Globus pallidus (tissue), 1 donor: ENCODE measurements around the gene RERE.

Experiments used
- DNase-seq: peaks from one replicate; pipeline ENCODE4 v3.0.0-alpha.2; 2015; ENCODE audit warnings: low spot score

RERE gene

DNA sequence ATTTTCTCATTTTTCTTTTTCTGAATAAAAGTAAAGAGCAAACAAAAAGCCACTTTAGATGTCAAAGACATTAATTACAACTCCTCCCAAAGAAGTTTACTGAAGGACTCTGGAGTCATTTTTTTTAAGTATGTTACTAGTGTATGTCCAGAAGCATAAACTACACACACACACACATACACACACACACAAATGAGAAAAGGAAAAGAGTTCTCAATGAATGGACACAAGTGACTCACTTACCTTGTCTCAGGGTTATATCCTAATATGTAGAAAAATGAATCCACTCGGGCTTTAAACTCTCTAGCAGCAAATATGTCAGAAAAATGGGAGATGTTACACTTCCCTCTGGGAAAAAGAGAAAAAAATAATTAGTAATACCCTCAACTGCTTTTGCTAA, 276.5 kb downstream of the RERE start:
- no peak for DNase-seq

DNA sequence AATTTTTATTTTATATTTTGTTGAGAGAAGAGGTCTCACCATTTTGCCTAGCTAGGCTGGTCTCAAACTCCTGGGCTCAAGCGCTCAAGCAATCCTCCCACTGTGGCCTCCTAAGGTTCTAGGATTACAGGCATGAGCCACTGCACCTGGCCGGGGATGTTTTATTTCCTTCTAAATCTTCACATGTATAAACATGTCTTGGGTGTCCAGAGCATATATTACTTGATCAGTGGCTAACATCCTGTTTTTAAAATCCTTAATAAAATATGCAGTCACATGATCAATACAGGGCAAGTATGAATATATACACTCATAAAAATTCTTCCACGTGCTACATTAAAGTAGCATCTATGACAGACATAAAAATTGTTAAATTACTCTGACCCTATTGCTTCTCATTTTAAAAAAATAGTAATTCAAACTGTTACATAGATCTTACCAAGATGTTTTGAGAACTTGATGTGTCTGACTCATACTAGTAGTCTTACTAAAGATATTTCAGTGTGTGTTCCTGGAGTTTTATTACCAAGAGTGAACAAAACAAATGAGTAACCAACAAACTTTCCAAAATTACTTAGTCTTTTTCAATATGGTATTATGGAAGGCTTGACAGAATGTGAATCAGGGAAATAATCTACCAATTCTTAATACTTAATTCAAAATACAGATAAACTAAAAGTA, 277.0 kb downstream of the RERE start:
- DNase-seq = no peak

DNA sequence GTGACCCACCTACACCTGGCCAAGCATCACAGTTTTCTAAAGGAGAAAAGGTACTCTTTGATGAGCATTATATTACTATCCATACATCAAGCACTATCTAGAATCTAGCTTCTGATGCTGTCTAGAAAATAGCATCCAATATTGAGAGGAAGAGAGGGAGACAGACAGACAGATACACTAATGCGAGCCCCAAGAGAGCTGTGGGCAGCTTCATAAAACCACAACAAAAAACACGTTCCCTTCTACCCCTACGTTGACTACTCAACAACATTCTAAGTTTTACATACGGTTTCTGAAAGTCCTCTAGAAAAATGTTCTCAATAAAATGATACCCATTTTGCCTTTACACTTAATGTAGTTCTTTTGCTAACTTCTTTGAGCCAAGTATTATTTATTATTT, 277.8 kb downstream of the RERE start:
- DNase-seq = no peak

GRCh38 chr1:8538502-8538901, 278.9 kb downstream of the RERE start:
- DNase-seq = no peak

GRCh38 chr1:8537991-8538390, 279.4 kb downstream of the RERE start:
- DNase-seq = no peak

DNA sequence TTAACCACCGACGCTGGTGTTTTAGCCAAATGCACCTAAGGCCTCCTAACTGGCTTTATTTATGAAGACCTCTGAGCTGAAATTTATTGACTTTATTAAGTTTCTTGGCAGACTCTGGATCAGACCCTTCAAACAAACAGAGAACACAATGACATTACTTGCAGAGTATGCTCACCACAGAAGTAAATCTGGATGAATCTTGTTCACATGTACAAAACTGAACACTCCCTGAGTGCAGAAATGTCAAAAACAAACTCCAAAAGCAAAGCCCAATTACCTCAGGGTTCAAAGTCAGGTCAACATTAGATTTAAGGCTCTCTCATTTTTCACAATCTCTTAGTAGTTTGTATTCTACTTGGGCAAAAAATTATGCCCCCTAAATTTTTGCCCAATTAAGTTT, 280.9 kb downstream of the RERE start:
- DNase-seq = no peak

DNA sequence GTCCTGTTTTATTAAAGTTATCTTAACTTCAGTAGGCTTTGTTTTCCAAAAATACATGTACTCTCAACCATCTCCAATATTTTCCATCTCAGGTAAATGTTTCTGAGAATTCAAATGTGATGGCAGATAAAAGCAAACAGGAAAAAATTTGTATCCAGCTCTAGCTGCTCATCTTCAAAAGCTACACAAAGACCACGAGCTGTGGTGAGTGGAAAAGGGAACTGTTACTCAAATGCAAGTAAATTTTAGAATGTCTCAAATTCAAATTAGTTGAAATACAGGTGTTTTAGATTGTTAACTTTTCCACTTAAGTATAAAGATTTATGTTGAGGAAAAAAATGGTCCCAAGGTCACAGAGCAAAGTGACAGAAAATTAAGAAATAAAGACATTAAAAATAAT, 283.5 kb downstream of the RERE start:
- no peak for DNase-seq

DNA sequence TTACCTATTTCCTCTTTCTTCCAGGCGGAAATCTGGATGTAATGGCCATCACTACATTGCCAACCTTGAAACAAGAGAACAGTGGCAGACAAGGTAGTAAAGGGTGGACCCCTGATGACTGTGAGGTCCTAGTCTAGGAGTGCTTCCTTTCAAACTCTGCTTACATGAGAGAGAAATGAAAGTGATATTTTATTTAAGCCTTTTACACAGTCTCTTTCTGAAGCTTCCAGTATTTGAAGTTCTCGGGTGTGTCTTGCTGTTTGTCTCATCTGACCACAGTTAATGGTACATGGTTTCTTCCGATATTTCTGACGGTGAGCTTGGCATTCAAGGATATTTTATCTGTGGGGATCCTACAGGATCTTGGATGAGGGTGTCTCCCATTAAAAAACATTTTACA, 284.3 kb downstream of the RERE start:
- DNase-seq = no peak

DNA sequence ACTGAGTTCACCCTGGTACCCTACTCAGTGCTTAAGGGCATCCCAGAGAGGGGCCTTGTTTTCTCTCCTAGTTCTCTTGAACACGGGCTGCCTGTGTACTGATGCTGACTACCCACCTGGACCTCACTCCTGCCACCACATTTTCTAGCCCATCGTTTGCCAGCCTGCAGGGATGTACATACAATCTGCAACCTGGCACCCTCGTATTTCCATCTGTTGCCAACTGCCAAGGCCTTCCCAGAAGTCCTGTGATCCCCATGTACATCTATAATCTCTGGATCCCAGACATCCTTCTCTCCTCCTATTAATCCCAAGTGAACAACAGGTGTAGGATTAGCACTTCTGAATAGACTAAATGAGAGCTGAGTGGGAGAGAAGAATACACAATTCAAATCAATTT, 287.5 kb downstream of the RERE start:
- DNase-seq = no peak

- no peak for DNase-seq
These were observed 289.5 kb downstream of the RERE start for GRCh38 chr1:8527941-8528340.

- peak; percentile 98 for DNase-seq
These were observed 291.7 kb downstream of the RERE start for GRCh38 chr1:8525558-8526275.

- no peak for DNase-seq
These were observed 292.3 kb downstream of the RERE start for GRCh38 chr1:8525216-8525557.

GRCh38 chr1:8524627-8525157, 292.7 kb downstream of the RERE start:
- peak; percentile 29 for DNase-seq

GRCh38 chr1:8523666-8524206, 293.7 kb downstream of the RERE start:
- peak; percentile 31 for DNase-seq

GRCh38 chr1:8520483-8520966, 296.9 kb downstream of the RERE start:
- no peak for DNase-seq

DNA sequence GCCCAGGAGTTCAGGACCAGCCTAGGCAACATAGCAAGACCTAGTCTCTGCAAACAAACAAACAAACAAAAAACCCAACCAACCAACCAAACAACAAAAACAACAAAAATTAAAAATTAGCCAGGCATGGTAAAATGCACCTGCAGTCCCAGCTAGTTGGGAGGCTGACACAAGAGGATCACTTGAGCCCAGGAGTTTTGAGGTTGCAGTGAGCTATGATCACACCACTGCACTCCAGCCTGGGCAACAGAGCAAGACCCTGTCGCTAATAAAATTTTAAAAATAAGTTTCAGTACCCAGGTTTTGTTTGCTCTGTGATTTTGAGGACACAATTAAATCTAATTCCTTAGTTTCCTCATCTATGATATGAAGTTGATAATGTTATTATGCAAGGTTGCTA, 298.3 kb downstream of the RERE start:
- no peak for DNase-seq

DNA sequence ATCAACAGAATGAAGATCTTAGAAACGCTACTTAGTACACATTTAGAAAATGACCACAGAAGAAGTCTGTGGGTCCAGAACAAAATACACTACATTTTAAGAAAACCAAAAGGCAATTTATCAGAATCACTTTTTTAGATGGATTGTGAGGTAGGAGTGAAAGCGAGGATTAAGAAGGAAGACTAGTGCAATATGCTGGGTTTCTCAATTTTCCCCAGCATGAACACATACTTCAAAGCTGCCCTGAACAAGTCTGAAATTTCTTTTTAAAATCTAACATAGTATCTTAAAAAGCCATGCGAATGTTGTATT, 299.0 kb downstream of the RERE start:
- no peak for DNase-seq

DNA sequence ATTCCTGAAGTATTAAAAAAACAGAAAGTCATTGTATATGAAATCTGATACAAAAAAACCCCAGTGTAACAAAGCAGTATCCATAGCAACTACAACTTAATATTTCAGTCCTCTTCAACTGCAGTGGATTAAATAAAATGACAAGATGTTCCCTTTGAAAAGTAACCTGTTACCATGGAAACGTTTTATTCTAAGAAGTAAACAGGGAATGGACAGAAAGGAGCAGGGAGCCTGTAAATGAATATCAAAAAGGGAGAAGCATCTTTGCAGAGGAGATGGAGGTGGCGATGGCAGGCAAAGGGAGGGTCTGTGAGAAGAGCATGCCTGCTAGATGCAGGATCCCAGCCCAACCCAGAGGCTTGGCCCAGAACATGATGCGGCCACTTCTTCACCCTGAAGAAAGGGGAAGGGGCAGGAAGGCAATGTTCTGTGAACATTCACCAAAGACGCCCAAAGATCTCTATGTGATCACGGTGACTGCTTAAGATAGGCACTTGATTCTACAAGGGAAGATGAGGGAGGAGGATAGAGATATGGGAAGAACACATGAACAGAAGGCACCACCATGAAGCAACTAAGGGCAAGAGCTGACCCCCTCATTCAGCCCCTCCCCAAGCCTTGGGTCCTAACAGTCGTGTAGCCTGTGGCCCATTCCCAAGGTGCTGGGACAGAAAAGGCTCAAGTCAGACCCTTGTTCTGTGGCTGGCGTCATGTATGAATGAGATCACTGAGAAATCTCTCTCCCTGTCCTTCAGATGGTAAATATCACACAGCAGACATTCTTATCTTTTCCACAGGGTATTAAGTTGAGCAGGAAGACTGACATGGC, 299.6 kb downstream of the RERE start:
- DNase-seq = peak; percentile 40

DNA sequence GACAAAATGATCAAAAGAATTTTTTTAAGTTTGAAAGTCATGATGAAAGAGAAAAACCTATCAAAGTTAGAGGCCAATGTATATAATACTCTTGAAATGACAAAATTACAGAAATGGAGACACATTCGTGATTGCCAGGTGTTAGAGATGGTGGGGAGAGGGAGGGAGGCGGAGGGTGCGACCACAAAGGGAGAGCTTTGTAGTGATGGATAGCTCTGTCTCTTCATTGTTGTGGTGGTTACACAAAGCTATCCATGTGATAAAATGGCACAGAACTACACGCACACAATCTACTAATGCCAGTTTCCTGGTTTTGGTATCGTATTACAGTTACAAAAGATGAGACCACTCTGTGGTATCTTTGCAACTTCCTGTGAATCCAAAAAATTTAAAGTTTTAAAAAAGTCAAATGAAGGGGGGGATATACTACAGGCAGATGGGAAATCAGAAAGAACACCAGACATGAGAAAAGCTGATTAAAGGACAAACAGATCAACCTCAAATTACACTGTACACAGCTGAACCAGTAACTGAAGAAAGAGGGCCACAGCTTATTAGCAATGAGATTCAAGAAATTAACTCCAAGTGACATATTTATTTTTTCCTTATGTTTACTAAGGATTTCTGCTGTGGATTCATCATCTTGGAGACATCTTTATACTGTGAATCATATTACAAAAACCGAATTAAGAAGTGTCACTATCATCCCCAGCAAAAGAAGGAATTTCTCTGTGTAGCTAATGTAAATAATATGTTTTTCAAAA, 300.5 kb downstream of the RERE start:
- peak; percentile 77 for DNase-seq

GRCh38 chr1:8516278-8516777, 301.1 kb downstream of the RERE start:
- peak; percentile 31 for DNase-seq

DNA sequence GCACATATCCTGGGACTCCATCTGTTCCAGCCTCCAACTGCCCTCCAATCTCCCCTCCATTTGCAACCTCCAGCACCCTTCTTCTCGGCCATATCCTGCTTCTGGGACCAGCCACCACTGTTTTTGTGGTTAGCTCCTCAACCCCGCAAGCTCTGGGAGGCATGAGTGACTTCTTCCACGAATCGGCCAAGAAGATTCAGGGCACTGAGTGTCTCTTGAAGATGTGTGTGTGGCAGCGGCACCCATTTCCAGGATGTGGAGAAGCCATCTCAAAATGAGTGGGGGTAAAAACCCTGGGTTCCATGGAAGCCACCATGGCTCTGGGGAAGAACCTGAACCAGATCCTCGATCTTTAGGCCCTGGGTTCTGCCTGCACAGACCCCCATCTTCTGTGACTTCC, 304.9 kb downstream of the RERE start:
- no peak for DNase-seq
